T-helper 1 cell (primary cell): ENCODE data around the gene ERAS.

Experiments
- DNase-seq, 5 donors: peaks; one replicate each; pipeline ENCODE4 v3.0.0-alpha.2; 2012 to 2020
- total RNA-seq, 4 donors: gene quantifications; one replicate each; lab custom pipeline; 2026; lab: John Stamatoyannopoulos, UW

Gene ERAS
- total RNA-seq, result 0 to 0.15 (median 0.04) reads per million in 4 donors

- DNase-seq, result no peak
These were observed at the start of gene ERAS for GRCh38 chrX:48826135-48826875. Gene ERAS, plus strand, starts transcription at chrX:48826513. Its CDS starts 2,611 bp downstream, at chrX:48829124.

GRCh38 chrX:48776818-48777439 is 49.4 kb upstream of the ERAS start:
- no peak for DNase-seq

- DNase-seq, result no peak
These were observed 46.9 kb upstream of the ERAS start for GRCh38 chrX:48779399-48779798.

GRCh38 chrX:48781705-48782104 is 44.6 kb upstream of the ERAS start:
- DNase-seq, result no peak

- DNase-seq, result no peak
These were observed 44.1 kb upstream of the ERAS start for GRCh38 chrX:48782216-48782615.

GRCh38 chrX:48782795-48783194 is 43.5 kb upstream of the ERAS start:
- DNase-seq, result no peak

- DNase-seq, result no peak
These were observed 41.6 kb upstream of the ERAS start for GRCh38 chrX:48784726-48785125.

GRCh38 chrX:48785186-48785539 is 41.1 kb upstream of the ERAS start:
- no peak for DNase-seq

- DNase-seq, result no peak
These were observed 40.6 kb upstream of the ERAS start for GRCh38 chrX:48785540-48786214.

GRCh38 chrX:48786341-48786800 is 39.9 kb upstream of the ERAS start, which contains the start of gene GATA1:
Gene GATA1, plus strand, starts transcription at chrX:48786590. Its CDS starts 4,520 bp downstream, at chrX:48791110.
- no peak for DNase-seq

- no peak for DNase-seq
These were observed 39.3 kb upstream of the ERAS start for GRCh38 chrX:48786825-48787504.

GRCh38 chrX:48787505-48788443 is 38.5 kb upstream of the ERAS start:
- no peak for DNase-seq

GRCh38 chrX:48789366-48790220 is 36.7 kb upstream of the ERAS start:
- DNase-seq, result no peak

GRCh38 chrX:48790477-48790876 is 35.8 kb upstream of the ERAS start:
- no peak for DNase-seq

GRCh38 chrX:48791063-48791820 is 35.1 kb upstream of the ERAS start:
- DNase-seq, result no peak

- DNase-seq, result no peak
These were observed 34.1 kb upstream of the ERAS start for GRCh38 chrX:48792219-48792618.

GRCh38 chrX:48793935-48794334 is 32.4 kb upstream of the ERAS start:
- DNase-seq, result no peak

GRCh38 chrX:48794340-48794910 is 31.9 kb upstream of the ERAS start:
- no peak for DNase-seq

- DNase-seq, result no peak
These were observed 31.3 kb upstream of the ERAS start for GRCh38 chrX:48794911-48795515.
